Upper lobe of left lung (tissue), 6 donors: ENCODE data around the gene NCAPD2. TPM values are rescaled to one million over a fixed set of nuclear protein-coding genes. Genes with fewer than 3 reads are reported as not detected.
A peak's percentile ranks its signal among the peaks of the same experiment; 100 is the strongest.
"Not testable (repeated sequence)": the region's sequence is repeated elsewhere in the genome, so short reads cannot be mapped to it uniquely, and the experiment has no call there.

Experiments used
- ATAC-seq, 2 donors: fragments of 200-7000 bp; cut with Tn5 transposase; one replicate each; pipeline ENCODE4 v1.9.1; 2022; ENCODE audit warnings: mild to moderate bottlenecking in 2 of 2, moderate library complexity in 2 of 2; ENCODE audit not compliant: low FRiP score in 2 of 2
- DNase-seq, 2 donors: peaks; one replicate each; pipeline ENCODE4 v3.0.0-alpha.2; 2019 to 2020
- H3K27ac ChIP-seq, 4 donors: fragments of 200-600 bp; sonication (generic); one replicate each; pipeline ENCODE4 v1.5.1; 2016 to 2019
- H3K27me3 ChIP-seq, 4 donors: fragments of 200-600 bp; sonication (generic); one replicate each; pipeline ENCODE4 v1.5.1; 2017 to 2019
- H3K36me3 ChIP-seq, 4 donors: fragments of 200-600 bp; sonication (generic); one replicate each; pipeline ENCODE4 v1.5.1; 2016 to 2019
- H3K4me1 ChIP-seq, 4 donors: fragments of 200-600 bp; sonication (generic); one replicate each; pipeline ENCODE4 v1.5.1; 2018 to 2019
- H3K4me3 ChIP-seq, 4 donors: fragments of 200-600 bp; sonication (generic); one replicate each; pipeline ENCODE4 v1.5.1; 2017 to 2019; ENCODE audit warnings: mild to moderate bottlenecking in 2 of 4, moderate library complexity in 1 of 4
- H3K9me3 ChIP-seq, 4 donors: fragments of 200-600 bp; sonication (generic); one replicate each; pipeline ENCODE4 v1.5.1; 2018 to 2019
- EP300 ChIP-seq, 4 donors: sonication (generic); formaldehyde crosslinking; IDR thresholded peaks; one replicate each; pipeline ENCODE4 v1.5.1; 2017; ENCODE audit warnings: antibody characterized with exemption in 4 of 4, control low read depth in 2 of 4
- POLR2A ChIP-seq, 4 donors: fragments of 450-650 bp; IDR thresholded peaks; one replicate each; pipeline ENCODE4 v1.5.1; 2016 to 2017; ENCODE audit warnings: antibody characterized with exemption in 4 of 4, mild to moderate bottlenecking in 2 of 4
- POLR2AphosphoS5 ChIP-seq, 2 donors: sonication (generic); formaldehyde crosslinking; IDR thresholded peaks; one replicate each; pipeline ENCODE4 v1.5.1; 2017; ENCODE audit warnings: antibody characterized with exemption in 2 of 2
- WGBS, 2 donors: methylation state at CpG; one replicate each; pipeline ENCODE4 v1.1.5; 2017 to 2018; 5-methylcytosine and 5-hydroxymethylcytosine counted together
- total RNA-seq, 6 donors: library from RNA; depleted of rRNA in 4 of 6; stranded (reverse); fragments of >200 nt in 4 of 6; gene quantifications; one replicate each; pipeline versions ENCODE4 v1.1.0 to v1.2.1, GENCODE V29; 2016 to 2021
- TF ChIP-seq, protein P1 (sequence below), 6 experiments: fragments of 450-650 bp in 4 of 6; fragments of 200-600 bp in 2 of 6; sonication (generic) in 2 of 6; IDR thresholded peaks; one replicate each; pipeline ENCODE4 v1.5.1; 2016 to 2019; ENCODE audit warnings: antibody characterized with exemption in 6 of 6
- donor health status: DM: no; HTN: no; CAD: no; lungs with moderate emphysema.
- donor health status: DM: no; HTN: yes; CAD: no; lungs with severe emphysema.

The NCAPD2 gene
- total RNA-seq, 6 donors from 2014 or later = 15.4 to 43.0 (median 25.5) TPM

DNA sequence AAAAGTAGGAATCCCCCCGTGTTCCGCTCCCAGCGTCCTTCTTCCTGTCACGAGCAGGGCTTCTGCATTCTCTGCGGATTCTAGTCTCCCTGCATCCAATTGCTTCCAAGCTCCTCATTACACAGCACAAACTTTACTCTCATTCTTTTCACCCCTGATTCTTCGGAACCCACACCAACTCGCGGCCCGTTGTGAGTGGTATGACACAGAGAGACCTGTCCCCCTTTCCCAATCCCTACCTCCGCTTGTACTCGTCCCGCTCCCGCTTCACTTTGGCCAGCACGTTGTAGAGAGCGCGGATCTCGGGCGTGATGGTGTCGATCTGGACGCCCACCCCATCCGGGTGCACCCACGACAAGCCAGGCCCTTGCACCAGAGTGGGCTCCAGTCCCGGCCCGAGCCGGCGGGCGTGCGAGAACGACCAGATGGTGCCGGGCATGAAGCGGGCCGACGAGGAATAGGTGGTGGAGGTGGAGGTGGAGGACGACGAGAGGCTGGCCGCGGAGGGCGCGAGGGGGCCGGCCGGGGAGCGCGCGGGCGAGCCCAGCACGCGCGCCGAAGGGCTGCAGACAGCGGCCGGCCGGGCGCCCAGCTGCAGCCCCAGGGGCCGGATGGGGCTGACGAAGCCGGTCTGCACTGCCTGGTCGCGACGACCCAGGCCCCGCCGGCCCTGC lies 61.3 kb downstream of the NCAPD2 start:
- H3K9me3 ChIP-seq = no peaks in the 10 kb centered on the region
- TF ChIP-seq POLR2A (IDR thresholded peaks at IDR 0.05) (peak in 1 of 4 donors; percentile 23), POLR2AphosphoS5 (IDR thresholded peaks at IDR 0.05) (no peak)
- TF ChIP-seq, protein P1, sequence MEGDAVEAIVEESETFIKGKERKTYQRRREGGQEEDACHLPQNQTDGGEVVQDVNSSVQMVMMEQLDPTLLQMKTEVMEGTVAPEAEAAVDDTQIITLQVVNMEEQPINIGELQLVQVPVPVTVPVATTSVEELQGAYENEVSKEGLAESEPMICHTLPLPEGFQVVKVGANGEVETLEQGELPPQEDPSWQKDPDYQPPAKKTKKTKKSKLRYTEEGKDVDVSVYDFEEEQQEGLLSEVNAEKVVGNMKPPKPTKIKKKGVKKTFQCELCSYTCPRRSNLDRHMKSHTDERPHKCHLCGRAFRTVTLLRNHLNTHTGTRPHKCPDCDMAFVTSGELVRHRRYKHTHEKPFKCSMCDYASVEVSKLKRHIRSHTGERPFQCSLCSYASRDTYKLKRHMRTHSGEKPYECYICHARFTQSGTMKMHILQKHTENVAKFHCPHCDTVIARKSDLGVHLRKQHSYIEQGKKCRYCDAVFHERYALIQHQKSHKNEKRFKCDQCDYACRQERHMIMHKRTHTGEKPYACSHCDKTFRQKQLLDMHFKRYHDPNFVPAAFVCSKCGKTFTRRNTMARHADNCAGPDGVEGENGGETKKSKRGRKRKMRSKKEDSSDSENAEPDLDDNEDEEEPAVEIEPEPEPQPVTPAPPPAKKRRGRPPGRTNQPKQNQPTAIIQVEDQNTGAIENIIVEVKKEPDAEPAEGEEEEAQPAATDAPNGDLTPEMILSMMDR (IDR thresholded peaks at IDR 0.05) = no peak
- DNase-seq = peak in 1 of 2 donors; percentile 86
- no peaks in the 10 kb centered on the region for H3K27me3 ChIP-seq
- no peak for ATAC-seq
- 20 to 27% methylated on average over 13 to 51 of the region's 61 CpGs for WGBS, 2 donors
- peak overlapping the region; percentile 63 to 96 (median 88) for H3K4me3 ChIP-seq
- H3K4me1 ChIP-seq = peaks cover 52 to 65% (median 55%) of the 10 kb centered on the region in 4 donors
- peak overlapping the region; percentile 63 to 83 (median 78) for H3K27ac ChIP-seq
- H3K36me3 ChIP-seq = peaks cover 1 to 32% (median 19%) of the 10 kb centered on the region in 4 donors

DNA sequence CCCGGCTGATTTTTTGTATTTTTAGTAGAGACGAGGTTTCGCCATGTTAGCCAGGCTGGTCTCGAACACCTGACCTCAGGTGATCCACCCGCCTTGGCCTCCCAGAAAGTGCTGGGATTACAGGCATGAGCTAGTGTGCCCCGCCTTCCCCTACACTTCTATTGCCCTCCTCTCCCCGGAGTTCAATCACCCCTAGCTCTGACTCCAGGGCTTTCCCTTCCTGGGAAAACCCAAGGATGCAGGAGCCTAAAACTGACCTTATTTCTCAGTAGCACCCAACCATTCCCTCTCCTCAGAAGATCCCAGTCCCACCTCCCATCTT lies 62.6 kb downstream of the NCAPD2 start:
- Histone ChIP-seq H3K4me3 (peak overlapping the region in 3 of 4 donors; percentile 63 to 96 (median 85)), H3K27ac (peak overlapping the region in 3 of 4 donors; percentile 77 to 83 (median 79)), H3K4me1 (peaks cover 42 to 52% (median 47%) of the 10 kb centered on the region in 4 donors), H3K36me3 (peaks cover 10 to 40% (median 29%) of the 10 kb centered on the region in 4 donors)
- not testable (repeated sequence) for H3K27me3 ChIP-seq, DNase-seq, H3K9me3 ChIP-seq, ATAC-seq
- WGBS, 2 donors = 87 to 88% methylated on average over 7 of the region's 7 CpGs

DNA sequence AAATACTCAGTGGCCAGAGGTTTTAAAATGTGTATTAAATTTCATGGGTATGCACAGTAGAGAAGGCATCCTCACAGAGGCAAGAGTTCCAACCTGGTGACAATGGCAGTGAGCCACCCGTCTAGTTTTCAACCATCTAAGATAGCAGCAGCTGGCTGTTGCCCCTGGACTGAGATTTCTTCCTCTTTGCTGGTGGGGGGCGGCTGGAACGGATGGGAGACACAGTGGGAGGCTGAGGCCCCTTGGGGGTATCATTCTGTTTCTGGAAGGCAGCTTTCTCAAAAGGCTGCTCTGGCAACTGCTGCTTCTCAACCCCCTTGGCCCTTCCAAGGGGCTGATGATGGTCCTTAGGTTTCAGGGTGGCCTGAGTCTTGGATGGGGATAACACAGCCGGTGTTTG lies 63.0 kb downstream of the NCAPD2 start:
- no peaks in the 10 kb centered on the region for H3K9me3 ChIP-seq
- ATAC-seq = no peak
- H3K4me1 ChIP-seq = peaks cover 38 to 48% (median 43%) of the 10 kb centered on the region in 4 donors
- WGBS, 2 donors = 85 to 91% methylated on average over 3 to 4 of the region's 4 CpGs
- TF ChIP-seq, protein P1 (IDR thresholded peaks at IDR 0.05) = no peak
- TF ChIP-seq POLR2A (IDR thresholded peaks at IDR 0.05) (no peak), EP300 (IDR thresholded peaks at IDR 0.05) (no peak), POLR2AphosphoS5 (IDR thresholded peaks at IDR 0.05) (no peak)
- H3K36me3 ChIP-seq = peaks cover 11 to 44% (median 33%) of the 10 kb centered on the region in 4 donors
- DNase-seq = no peak
- H3K27me3 ChIP-seq = no peaks in the 10 kb centered on the region
- H3K27ac ChIP-seq = peak overlapping the region in 1 of 4 donors; percentile 83
- no peak overlapping the region for H3K4me3 ChIP-seq

DNA sequence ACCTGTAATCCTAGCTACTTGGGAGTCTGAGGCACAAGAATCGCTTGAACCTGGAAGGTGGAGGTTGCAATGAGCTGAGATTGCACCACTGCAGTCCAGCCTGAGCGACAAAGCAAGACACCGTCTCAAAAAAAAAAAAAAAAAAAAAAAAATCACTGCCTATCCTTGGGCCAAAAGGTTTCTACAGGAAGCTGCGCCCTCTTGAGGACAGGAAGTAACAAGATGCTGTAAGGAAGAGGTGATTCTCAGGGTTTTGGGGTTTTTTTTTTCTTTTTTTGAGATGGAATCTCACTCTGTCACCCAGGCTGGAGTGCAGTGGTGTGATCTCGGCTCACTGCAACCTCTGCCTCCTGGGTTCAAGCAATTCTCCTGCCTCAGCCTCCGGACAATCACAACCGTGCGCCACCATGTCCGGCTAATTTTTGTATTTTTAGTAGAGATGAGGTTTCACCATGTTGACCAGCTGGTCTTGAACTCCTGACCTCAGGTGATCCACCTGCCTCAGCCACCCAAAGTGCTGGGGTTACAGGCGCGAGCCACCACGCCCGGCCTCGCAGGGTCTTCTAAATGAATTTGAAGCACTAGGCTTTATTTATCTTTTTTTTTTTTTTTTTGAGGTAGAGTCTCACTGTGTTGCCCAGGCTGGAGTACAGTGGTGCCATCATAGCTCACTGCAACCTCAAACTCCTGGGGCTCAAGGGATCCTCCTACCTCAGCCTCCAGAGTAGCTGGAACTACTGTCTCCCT lies 64.3 kb downstream of the NCAPD2 start:
- not testable (repeated sequence) for ATAC-seq, H3K27me3 ChIP-seq, H3K9me3 ChIP-seq, H3K4me3 ChIP-seq
- peaks cover 16 to 57% (median 45%) of the 10 kb centered on the region in 4 donors for H3K36me3 ChIP-seq
- TF ChIP-seq, protein P1 (IDR thresholded peaks at IDR 0.05) = peak in 1 of 6 experiments; percentile 29
- WGBS, 2 donors = 75 to 77% methylated on average over 14 of the region's 14 CpGs
- peak in 1 of 2 donors; percentile 78 for DNase-seq
- peaks cover 25 to 36% (median 29%) of the 10 kb centered on the region in 4 donors for H3K4me1 ChIP-seq
- H3K27ac ChIP-seq = peak overlapping the region in 1 of 4 donors; percentile 33

DNA sequence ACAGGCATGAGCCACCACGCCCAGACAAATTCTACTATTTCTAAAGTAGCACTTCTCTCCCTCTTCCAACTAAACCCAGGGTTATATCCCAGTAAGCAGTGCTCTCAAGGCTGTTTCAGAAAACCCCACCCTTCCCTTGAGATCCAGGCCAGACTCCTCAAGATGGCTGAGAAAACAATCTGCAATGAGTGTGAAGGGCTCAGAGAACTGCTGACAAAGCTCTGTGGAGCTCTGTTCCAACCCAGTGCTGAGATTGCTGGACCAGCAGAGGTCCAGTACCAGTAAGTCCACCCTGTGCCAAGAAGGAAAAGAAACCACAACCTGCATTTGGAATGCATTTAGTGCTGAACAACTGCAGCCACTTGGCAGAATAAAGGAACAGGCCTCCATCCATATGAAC lies 65.6 kb downstream of the NCAPD2 start:
- Histone ChIP-seq H3K4me1 (peaks cover 12 to 23% (median 16%) of the 10 kb centered on the region in 4 donors), H3K36me3 (peaks cover 16 to 69% (median 46%) of the 10 kb centered on the region in 4 donors), H3K4me3 (no peak overlapping the region), H3K9me3 (no peaks in the 10 kb centered on the region), H3K27me3 (no peaks in the 10 kb centered on the region), H3K27ac (peak overlapping the region in 2 of 4 donors; percentile 33 to 39)
- peak in 1 of 2 donors; percentile 64 for DNase-seq
- WGBS, 2 donors = 82 to 91% methylated on average over 1 of the region's 1 CpG
- peak in 1 of 2 donors; percentile 68 for ATAC-seq
- TF ChIP-seq POLR2AphosphoS5 (IDR thresholded peaks at IDR 0.05) = peak in 1 of 2 donors; percentile 8
- TF ChIP-seq POLR2A (IDR thresholded peaks at IDR 0.05) = no peak
